Loucy (cell line): ENCODE results near the gene ASB8.

ENCODE experiments used
- CTCF ChIP-seq: fragments of 200-600 bp; sonication (generic); conservative IDR thresholded peaks from 2 replicates; pipeline ENCODE4 v1.5.1; 2014; ENCODE audit warnings: mild to moderate bottlenecking, antibody characterized with exemption, low read length
- EZH2phosphoT487 ChIP-seq: fragments of 200-600 bp; IDR thresholded peaks from 2 replicates; pipeline ENCODE4 v1.6.1; 2018; ENCODE audit warnings: antibody characterized with exemption, mild to moderate bottlenecking, moderate library complexity, borderline replicate concordance

- TF ChIP-seq CTCF (no peak), EZH2phosphoT487 (no peak)
These were observed 30.8 kb upstream of the ASB8 start for GRCh38 chr12:48187916-48188695.
